A673 (cell line): Measurements from ENCODE around the gene BRPF1.
A peak's percentile ranks its signal among the peaks of the same experiment; 100 is the strongest.

Experiments used
- EZH2 ChIP-seq: fragments of 200-600 bp; sonication (generic); IDR thresholded peaks from 2 replicates; pipeline ENCODE4 v1.6.1; 2017; ENCODE audit warnings: borderline replicate concordance, low read depth, mild to moderate bottlenecking, mixed read lengths, antibody characterized with exemption, low read length; ENCODE audit not compliant: poor library complexity, severe bottlenecking
- TF ChIP-seq, protein P1 (sequence below): fragments of 300-800, 200-600 bp; sonication (generic); conservative IDR thresholded peaks from 2 replicates; pipeline ENCODE4 v1.5.1; 2017; ENCODE audit warnings: low read depth, mild to moderate bottlenecking, antibody characterized with exemption, low read length, moderate library complexity, mixed read lengths

GRCh38 chr3:9715764-9716437 is 15.6 kb upstream of the BRPF1 start:
- TF ChIP-seq, protein P1, sequence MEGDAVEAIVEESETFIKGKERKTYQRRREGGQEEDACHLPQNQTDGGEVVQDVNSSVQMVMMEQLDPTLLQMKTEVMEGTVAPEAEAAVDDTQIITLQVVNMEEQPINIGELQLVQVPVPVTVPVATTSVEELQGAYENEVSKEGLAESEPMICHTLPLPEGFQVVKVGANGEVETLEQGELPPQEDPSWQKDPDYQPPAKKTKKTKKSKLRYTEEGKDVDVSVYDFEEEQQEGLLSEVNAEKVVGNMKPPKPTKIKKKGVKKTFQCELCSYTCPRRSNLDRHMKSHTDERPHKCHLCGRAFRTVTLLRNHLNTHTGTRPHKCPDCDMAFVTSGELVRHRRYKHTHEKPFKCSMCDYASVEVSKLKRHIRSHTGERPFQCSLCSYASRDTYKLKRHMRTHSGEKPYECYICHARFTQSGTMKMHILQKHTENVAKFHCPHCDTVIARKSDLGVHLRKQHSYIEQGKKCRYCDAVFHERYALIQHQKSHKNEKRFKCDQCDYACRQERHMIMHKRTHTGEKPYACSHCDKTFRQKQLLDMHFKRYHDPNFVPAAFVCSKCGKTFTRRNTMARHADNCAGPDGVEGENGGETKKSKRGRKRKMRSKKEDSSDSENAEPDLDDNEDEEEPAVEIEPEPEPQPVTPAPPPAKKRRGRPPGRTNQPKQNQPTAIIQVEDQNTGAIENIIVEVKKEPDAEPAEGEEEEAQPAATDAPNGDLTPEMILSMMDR, result peak; percentile 51
- TF ChIP-seq EZH2, result no peak
